ENCODE data around the gene LYST.
"Not testable (repeated sequence)": the region's sequence is repeated elsewhere in the genome, so short reads cannot be mapped to it uniquely, and the experiment has no call there.

The LYST gene

DNA sequence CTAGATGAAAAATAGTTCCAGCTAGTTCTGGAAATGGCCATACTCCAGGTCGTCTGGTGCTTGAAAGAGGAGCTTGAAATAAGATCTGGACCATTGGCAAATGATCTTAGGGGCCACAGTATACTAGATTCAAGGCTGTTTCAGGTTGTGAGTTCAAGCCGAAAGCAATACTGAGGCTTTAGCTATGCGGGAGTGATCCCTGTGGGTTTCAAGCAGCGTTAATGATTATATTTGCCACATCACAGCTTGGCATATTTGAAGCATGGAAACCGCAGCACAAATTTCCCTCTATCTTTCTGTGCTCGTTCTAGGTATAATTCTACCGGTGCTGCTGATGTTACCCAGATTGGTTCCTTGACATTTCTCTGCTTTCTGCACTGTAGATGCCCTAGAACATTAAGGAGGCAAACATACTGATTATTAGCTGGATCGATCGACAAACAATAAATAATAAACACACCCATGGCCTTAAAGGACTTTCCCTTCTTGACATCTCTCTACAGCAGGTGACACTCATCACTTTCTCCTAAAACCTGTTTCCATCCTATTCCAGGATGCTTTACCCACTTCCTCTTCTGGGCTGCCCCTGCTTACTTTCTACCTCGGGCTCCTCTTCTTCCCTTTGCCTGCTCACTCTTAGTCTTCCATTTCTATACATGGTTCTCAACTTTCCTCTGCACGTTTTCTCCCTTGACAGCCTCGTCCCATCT lies 40.6 kb upstream of the LYST start:
- H3K4me3 ChIP-seq (ENCODE audit: low read length in 2 of 2), result no peak overlapping the region
- H3K9ac ChIP-seq (ENCODE audit: low read length in 2 of 2), result no peak overlapping the region
- no peak overlapping the region for H3K27ac ChIP-seq (ENCODE audit: low read length)
- no peaks in the 10 kb centered on the region for H3K27me3 ChIP-seq (ENCODE audit: control insufficient read depth in 1 of 2, insufficient read depth in 2 of 2, low read length in 2 of 2)
- H3K4me1 ChIP-seq (ENCODE audit: control insufficient read depth, insufficient read depth, low read length), result peaks cover 4% of the 10 kb centered on the region
- no peaks in the 10 kb centered on the region for H3K9me3 ChIP-seq (ENCODE audit: control insufficient read depth in 2 of 2, low read length in 2 of 2)
- no peaks in the 10 kb centered on the region for H3K36me3 ChIP-seq (ENCODE audit: control insufficient read depth in 2 of 2, insufficient read depth in 2 of 2, low read length in 2 of 2)

DNA sequence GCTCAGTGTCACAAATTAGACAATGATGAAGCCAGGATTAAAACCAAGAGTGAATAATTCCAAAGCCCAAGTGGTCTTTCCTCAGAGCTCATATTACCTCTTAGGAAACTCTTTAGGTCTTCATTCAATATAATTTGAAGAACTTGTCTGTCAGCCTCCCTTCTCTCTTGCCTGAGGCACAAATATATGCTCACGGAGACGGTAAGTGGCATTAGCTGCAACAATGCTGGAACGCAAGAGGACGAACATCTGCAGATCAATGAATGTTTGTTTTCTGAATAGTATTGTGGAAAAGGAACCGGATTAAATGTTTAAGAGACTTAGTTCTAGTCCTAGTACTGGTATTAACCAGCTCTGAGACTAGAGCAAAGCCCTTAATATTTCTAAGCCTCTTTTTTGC lies 39.7 kb upstream of the LYST start:
- Histone ChIP-seq H3K9me3 (ENCODE audit: control insufficient read depth in 2 of 2, low read length in 2 of 2) (no peaks in the 10 kb centered on the region), H3K4me1 (ENCODE audit: control insufficient read depth, insufficient read depth, low read length) (peaks cover 4% of the 10 kb centered on the region), H3K36me3 (ENCODE audit: control insufficient read depth in 2 of 2, insufficient read depth in 2 of 2, low read length in 2 of 2) (no peaks in the 10 kb centered on the region), H3K27me3 (ENCODE audit: control insufficient read depth in 1 of 2, insufficient read depth in 2 of 2, low read length in 2 of 2) (no peaks in the 10 kb centered on the region), H3K9ac (ENCODE audit: low read length in 2 of 2) (no peak overlapping the region), H3K27ac (ENCODE audit: low read length) (no peak overlapping the region), H3K4me3 (ENCODE audit: low read length in 2 of 2) (no peak overlapping the region)

DNA sequence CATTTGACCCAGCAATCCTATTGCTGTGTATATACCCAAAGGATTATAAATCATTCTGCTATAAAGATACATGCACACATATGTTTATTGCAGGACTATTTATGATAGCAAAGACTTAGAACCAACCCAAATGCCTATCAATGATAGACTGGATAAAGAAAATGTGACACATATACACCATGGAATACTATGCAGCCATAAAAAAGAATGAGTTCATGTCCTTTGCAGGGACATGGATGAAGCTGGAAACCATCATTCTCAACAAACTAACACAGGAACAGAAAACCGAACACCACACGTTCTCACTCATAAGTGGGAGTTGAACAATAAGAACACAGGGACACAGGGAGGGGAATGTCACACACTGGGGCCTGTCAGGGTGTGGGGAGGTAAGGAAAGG lies 37.1 kb upstream of the LYST start:
- H3K27me3 ChIP-seq (ENCODE audit: control insufficient read depth in 1 of 2, insufficient read depth in 2 of 2, low read length in 2 of 2); H3K36me3 ChIP-seq (ENCODE audit: control insufficient read depth in 2 of 2, insufficient read depth in 2 of 2, low read length in 2 of 2); H3K9ac ChIP-seq (ENCODE audit: low read length in 2 of 2); H3K9me3 ChIP-seq (ENCODE audit: control insufficient read depth in 2 of 2, low read length in 2 of 2); H3K4me3 ChIP-seq (ENCODE audit: low read length in 2 of 2); H3K27ac ChIP-seq (ENCODE audit: low read length); H3K4me1 ChIP-seq (ENCODE audit: control insufficient read depth, insufficient read depth, low read length): not testable (repeated sequence)

DNA sequence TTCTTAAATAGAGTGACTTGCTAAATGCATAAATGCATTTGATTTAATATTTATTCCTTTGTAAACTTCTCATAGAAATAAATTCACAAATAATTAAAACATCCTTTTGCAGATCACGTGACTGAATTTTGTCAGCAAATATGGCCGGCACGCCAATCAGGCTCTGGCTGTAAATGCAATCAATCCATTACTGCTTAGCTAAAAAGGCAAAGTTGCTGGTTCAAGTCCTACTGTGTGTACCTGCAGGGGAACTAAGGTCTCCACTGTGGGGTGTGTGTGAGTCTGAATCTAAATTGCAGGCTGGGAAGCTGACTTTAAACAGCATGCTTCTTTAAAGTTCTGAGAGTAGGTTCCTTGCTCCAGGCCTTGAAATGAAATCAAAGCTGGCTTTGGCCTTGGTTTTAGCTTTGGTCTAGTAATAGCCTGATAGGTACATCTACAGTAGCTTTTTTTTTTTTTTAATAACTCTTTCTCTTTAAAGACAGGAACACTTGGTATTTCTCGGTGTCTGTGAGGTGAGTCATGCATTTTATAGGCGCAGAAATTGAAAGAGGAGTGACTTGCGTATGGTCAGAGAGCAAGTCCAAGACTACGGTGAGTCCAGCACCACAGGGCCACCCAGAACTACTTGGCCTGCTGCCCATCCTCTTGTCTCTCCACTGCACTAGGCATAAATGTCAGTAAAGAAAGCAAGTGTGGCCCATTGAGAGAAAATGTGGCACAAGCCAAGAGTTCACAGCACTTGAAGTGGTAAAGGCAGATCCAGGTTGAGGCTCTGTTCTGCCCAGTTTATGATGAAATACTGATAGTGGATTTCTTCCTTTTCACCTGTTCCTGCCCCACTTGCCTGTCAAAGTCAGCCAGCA lies 36.2 kb upstream of the LYST start:
- no peak overlapping the region for H3K27ac ChIP-seq (ENCODE audit: low read length)

DNA sequence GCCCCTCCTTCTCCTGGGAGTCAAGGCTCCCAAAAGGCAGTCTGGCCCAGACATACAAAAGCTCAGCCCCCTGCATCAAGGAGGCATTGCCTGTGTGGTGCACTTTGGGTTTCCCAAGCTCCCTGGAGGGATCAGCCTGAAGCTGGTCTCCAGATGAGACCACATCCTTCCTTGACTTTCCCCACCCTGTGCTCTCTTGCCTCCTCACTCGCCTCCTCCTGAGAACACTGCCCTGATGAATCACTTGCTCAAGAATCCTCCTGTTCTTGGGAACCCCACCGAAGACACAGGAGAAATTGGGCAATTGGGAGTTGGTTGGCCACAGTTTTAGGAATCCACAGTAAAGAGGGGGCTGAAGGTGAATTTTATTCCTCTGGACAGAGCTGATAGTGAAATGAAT lies 34.8 kb upstream of the LYST start:
- no peaks in the 10 kb centered on the region for H3K27me3 ChIP-seq (ENCODE audit: control insufficient read depth in 1 of 2, insufficient read depth in 2 of 2, low read length in 2 of 2)
- no peak overlapping the region for H3K27ac ChIP-seq (ENCODE audit: low read length)
- no peak overlapping the region for H3K9ac ChIP-seq (ENCODE audit: low read length in 2 of 2)
- H3K9me3 ChIP-seq (ENCODE audit: control insufficient read depth in 2 of 2, low read length in 2 of 2), result no peaks in the 10 kb centered on the region
- H3K36me3 ChIP-seq (ENCODE audit: control insufficient read depth in 2 of 2, insufficient read depth in 2 of 2, low read length in 2 of 2), result no peaks in the 10 kb centered on the region
- H3K4me3 ChIP-seq (ENCODE audit: low read length in 2 of 2), result no peak overlapping the region
- no peaks in the 10 kb centered on the region for H3K4me1 ChIP-seq (ENCODE audit: control insufficient read depth, insufficient read depth, low read length)

More for the DNA sequence above, 36.2 kb upstream of the LYST start:
- Histone ChIP-seq H3K9ac (ENCODE audit: low read length in 2 of 2) (no peak overlapping the region), H3K9me3 (ENCODE audit: control insufficient read depth in 2 of 2, low read length in 2 of 2) (no peaks in the 10 kb centered on the region), H3K4me3 (ENCODE audit: low read length in 2 of 2) (no peak overlapping the region), H3K27me3 (ENCODE audit: control insufficient read depth in 1 of 2, insufficient read depth in 2 of 2, low read length in 2 of 2) (no peaks in the 10 kb centered on the region), H3K36me3 (ENCODE audit: control insufficient read depth in 2 of 2, insufficient read depth in 2 of 2, low read length in 2 of 2) (no peaks in the 10 kb centered on the region), H3K4me1 (ENCODE audit: control insufficient read depth, insufficient read depth, low read length) (no peaks in the 10 kb centered on the region)

DNA sequence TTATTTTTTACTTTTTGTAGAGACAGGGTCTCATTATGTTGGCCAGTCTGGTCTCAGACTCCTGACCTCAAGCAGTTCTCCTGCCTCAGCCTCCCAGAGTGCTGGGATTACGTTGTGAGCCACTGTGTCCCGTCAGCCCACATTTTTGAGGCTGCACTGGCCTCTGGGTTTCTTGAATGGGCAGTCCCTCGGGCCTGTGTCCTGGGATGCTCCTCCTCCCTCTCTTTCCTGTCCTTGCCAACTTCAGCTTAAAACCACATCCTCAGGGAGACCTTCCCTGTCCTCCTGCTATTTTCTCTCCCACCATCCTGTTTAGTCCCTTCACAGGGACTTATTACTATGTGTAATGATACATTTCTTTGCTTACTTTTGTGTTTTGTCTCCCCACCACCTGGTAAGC lies 31.4 kb upstream of the LYST start:
- Histone ChIP-seq H3K4me3 (ENCODE audit: low read length in 2 of 2) (no peak overlapping the region), H3K27me3 (ENCODE audit: control insufficient read depth in 1 of 2, insufficient read depth in 2 of 2, low read length in 2 of 2) (no peaks in the 10 kb centered on the region), H3K4me1 (ENCODE audit: control insufficient read depth, insufficient read depth, low read length) (no peaks in the 10 kb centered on the region)

DNA sequence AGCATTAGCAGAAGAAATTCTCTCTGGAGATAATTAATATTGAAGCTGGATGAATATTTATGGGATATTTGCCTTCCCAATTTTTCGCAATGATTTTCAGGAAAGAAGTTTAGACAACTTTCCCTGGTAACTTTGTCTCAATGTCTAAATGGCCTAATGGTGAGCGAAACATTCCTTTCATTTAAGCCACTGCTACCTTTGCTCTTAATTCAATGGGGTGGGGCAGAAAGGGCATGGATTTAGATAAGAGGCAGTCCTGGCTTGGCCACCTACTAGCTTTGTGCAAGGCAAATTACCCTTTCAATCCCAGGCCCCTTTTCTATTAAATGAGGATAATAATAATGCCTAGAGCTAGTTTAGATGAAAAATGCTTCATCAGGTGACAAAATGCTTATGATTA lies 27.1 kb upstream of the LYST start:
- no peak overlapping the region for H3K9ac ChIP-seq (ENCODE audit: low read length in 2 of 2)
- H3K27ac ChIP-seq (ENCODE audit: low read length), result no peak overlapping the region
- H3K27me3 ChIP-seq (ENCODE audit: control insufficient read depth in 1 of 2, insufficient read depth in 2 of 2, low read length in 2 of 2), result no peaks in the 10 kb centered on the region
- H3K4me1 ChIP-seq (ENCODE audit: control insufficient read depth, insufficient read depth, low read length), result no peaks in the 10 kb centered on the region
- H3K4me3 ChIP-seq (ENCODE audit: low read length in 2 of 2), result no peak overlapping the region
- no peaks in the 10 kb centered on the region for H3K9me3 ChIP-seq (ENCODE audit: control insufficient read depth in 2 of 2, low read length in 2 of 2)
- H3K36me3 ChIP-seq (ENCODE audit: control insufficient read depth in 2 of 2, insufficient read depth in 2 of 2, low read length in 2 of 2), result no peaks in the 10 kb centered on the region

More for the DNA sequence above, 31.4 kb upstream of the LYST start:
- no peak overlapping the region for H3K9ac ChIP-seq (ENCODE audit: low read length in 2 of 2)
- H3K27ac ChIP-seq (ENCODE audit: low read length), result no peak overlapping the region
- no peaks in the 10 kb centered on the region for H3K36me3 ChIP-seq (ENCODE audit: control insufficient read depth in 2 of 2, insufficient read depth in 2 of 2, low read length in 2 of 2)
- H3K9me3 ChIP-seq (ENCODE audit: control insufficient read depth in 2 of 2, low read length in 2 of 2), result no peaks in the 10 kb centered on the region

DNA sequence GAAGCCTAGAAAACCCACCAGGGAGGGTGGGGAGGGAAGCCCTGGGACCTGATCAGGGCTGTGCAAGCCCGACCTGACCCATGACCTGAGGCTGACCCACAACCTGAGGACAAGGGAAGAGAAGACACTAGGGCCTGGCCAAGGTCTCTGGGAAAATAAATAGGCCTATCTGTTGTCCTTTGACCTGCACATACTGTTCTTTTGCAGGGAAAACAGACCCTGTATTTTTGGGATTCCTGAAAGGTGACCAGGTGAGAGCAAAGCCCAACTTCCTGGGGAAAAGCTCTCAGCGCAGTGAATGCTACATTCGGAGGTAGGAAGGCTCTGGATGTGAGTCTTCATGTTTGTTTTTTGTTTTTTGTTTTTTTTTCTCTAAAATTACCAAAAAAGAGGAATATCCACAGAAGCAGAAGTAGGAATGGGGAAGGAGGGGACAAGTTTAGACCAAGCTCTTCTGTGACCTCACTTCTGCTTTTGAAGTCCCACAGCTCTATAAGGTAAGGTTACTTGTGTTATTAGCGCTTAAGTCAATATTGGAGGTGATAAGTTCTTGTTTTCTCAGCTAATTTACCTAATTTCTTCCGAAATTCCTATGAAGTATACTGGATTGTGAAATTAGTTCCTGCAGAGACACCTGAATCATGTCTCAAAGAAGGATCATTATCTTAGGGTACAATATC lies 26.2 kb upstream of the LYST start:
- no peak overlapping the region for H3K27ac ChIP-seq (ENCODE audit: low read length)
- no peak overlapping the region for H3K9ac ChIP-seq (ENCODE audit: low read length in 2 of 2)
- H3K4me1 ChIP-seq (ENCODE audit: control insufficient read depth, insufficient read depth, low read length), result no peaks in the 10 kb centered on the region
- H3K4me3 ChIP-seq (ENCODE audit: low read length in 2 of 2), result no peak overlapping the region
- no peaks in the 10 kb centered on the region for H3K36me3 ChIP-seq (ENCODE audit: control insufficient read depth in 2 of 2, insufficient read depth in 2 of 2, low read length in 2 of 2)
- H3K27me3 ChIP-seq (ENCODE audit: control insufficient read depth in 1 of 2, insufficient read depth in 2 of 2, low read length in 2 of 2), result no peaks in the 10 kb centered on the region
- no peaks in the 10 kb centered on the region for H3K9me3 ChIP-seq (ENCODE audit: control insufficient read depth in 2 of 2, low read length in 2 of 2)

DNA sequence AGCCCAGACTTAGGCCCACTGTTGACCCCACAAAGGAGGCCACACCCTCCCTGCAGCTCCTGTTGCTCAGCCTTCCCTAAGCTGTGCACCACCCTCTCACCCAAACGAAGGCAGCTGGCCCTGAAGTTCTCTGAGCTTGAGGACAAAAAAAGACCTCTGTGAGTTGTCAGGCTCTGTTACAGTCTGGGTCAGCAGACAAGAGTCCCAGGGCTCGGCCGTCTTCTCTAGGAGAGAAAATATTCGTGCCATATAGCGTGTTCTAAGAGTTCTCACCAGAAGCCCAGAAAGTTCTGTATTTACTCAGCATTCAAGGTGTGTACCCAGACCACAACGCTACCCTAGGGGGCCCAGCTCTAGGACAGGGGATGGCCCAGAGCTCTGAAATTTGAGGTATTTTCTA lies 25.5 kb upstream of the LYST start:
- H3K27me3 ChIP-seq (ENCODE audit: control insufficient read depth in 1 of 2, insufficient read depth in 2 of 2, low read length in 2 of 2), result no peaks in the 10 kb centered on the region
- no peak overlapping the region for H3K4me3 ChIP-seq (ENCODE audit: low read length in 2 of 2)
- H3K27ac ChIP-seq (ENCODE audit: low read length), result no peak overlapping the region
- no peaks in the 10 kb centered on the region for H3K9me3 ChIP-seq (ENCODE audit: control insufficient read depth in 2 of 2, low read length in 2 of 2)
- H3K4me1 ChIP-seq (ENCODE audit: control insufficient read depth, insufficient read depth, low read length), result no peaks in the 10 kb centered on the region
- no peak overlapping the region for H3K9ac ChIP-seq (ENCODE audit: low read length in 2 of 2)
- H3K36me3 ChIP-seq (ENCODE audit: control insufficient read depth in 2 of 2, insufficient read depth in 2 of 2, low read length in 2 of 2), result no peaks in the 10 kb centered on the region

DNA sequence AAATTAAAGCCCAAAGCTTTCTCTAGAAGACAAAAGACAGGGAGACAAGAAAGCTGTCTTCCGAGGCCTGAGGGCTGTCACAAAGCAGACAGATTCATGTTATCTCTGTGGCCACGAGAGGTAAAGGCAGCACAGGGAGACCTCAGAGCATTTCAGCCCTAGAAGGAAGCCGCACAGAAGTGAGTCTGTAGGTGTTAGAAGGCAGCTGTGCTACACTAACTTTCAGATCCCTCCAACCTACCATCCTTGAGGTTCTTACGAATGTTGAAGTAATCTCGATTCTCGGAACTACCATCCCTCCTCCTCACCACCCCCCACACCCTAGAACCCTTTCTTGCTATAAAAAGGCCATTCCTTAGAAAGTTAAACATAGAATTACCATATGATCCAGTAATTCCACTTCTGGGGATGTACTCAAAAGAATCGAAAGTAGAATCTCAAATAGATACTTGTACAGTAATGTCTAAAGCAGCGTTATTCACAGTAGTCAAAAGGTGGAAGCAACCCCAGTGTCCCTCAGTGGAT lies 21.5 kb upstream of the LYST start:
- H3K4me1 ChIP-seq (ENCODE audit: control insufficient read depth, insufficient read depth, low read length), result peaks cover 5% of the 10 kb centered on the region
- no peaks in the 10 kb centered on the region for H3K9me3 ChIP-seq (ENCODE audit: control insufficient read depth in 2 of 2, low read length in 2 of 2)
- H3K27ac ChIP-seq (ENCODE audit: low read length), result no peak overlapping the region
- no peaks in the 10 kb centered on the region for H3K27me3 ChIP-seq (ENCODE audit: control insufficient read depth in 1 of 2, insufficient read depth in 2 of 2, low read length in 2 of 2)
- H3K4me3 ChIP-seq (ENCODE audit: low read length in 2 of 2), result no peak overlapping the region
- no peaks in the 10 kb centered on the region for H3K36me3 ChIP-seq (ENCODE audit: control insufficient read depth in 2 of 2, insufficient read depth in 2 of 2, low read length in 2 of 2)
- H3K9ac ChIP-seq (ENCODE audit: low read length in 2 of 2), result no peak overlapping the region
